GM21515 (cell line): ENCODE results near the gene RSRP1.

Experiments used
- ATAC-seq: cut with Tn5 transposase; IDR thresholded peaks from one replicate; pipeline ENCODE4 v1.9.1; 2021; ENCODE audit not compliant: unreplicated experiment

Gene RSRP1

DNA sequence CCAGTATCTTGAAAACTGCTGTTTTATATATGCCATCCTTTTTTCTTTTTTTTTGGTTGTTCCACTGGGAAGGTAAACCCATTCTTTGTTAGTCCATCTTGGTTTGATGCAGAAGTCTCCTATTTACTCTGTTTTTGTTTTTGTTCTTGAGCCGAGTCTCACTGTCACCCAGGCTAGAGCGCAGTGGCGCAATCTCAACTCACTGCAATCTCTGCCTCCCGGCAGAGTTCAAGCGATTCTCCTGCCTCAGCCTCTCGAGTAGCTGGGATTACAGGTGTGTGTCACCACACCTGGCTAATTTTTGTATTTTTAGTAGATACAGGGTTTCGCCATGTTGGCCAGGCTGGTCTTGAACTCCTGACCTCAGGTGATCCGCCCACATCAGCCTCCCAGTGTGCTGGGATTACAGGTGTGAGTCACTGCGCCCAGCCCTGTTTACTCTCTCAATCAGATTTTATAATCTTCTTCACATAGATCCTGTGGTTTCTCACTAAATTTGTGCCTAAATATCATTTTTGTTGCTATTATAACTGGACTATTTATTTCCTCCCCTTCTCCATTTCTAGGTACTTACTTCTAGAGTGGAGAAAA is 27.5 kb downstream of the RSRP1 start:
- ATAC-seq, result no peak

DNA sequence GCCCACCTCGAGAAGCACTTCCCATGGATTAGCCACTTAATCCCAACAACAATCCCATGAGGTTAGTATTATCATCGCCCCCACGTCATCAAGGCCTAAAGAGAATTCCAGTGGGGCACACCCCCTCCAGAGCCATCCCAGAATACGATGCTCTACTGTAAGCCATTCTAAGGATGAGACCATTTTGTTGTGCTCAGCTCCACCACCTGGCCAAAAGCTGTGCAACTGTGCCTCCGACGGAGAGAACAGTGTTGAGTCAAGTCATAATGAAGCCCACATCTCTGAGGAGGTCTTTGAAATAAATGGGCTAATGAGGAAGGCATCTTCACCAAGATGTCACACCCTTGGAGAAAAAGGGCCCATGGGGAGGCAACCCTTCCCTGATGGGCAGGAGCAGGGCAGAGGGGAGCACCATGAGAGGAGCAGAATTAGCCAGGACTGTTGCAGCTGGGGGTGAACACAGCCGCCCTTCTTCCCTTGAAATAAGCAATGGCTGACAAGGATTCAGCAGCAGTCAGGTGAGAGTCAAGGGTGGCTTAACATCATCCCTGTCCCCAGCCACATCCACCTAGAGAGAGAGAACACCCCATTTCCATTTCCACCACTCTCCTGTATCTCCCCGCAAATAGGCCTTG is 29.5 kb downstream of the RSRP1 start:
- ATAC-seq, result no peak

DNA sequence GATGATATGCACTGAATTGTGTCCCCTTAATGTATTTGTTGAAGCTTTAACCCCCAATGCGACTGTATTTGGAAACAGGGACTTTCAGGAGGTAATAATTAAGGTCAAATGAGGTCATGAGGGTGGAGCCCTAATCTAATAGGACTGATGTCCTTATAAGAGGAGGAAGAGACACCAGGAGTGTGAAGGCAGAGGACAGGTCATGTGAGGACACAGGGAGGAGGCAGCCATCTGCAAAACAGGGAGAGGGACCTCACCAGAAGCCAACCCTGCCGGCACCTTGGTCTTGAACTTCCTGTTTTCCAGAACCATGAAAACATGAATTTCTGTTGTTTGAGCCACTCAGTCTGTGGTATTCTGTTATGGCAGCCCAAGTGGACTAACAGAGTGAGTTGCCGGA is 30.2 kb downstream of the RSRP1 start:
- ATAC-seq, result no peak

DNA sequence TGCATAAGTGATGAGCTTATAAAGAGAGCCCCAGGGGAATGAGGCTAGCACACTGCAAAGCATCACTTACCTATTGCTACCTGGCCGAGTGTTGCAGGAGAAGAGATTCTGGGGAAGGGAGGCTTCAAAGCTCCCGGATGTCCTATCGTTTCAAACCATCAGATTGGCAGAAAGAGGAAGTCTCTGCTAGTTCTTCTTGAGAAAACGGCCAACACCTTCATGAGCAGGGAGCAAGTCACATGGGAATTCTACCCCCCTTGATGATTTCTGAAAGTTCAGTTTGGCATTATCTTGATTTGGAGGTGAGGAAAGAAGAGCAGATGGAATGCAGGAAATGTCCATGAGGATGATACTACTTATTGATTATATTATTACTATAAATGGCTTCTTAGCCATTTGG is 31.1 kb downstream of the RSRP1 start:
- no peak for ATAC-seq

DNA sequence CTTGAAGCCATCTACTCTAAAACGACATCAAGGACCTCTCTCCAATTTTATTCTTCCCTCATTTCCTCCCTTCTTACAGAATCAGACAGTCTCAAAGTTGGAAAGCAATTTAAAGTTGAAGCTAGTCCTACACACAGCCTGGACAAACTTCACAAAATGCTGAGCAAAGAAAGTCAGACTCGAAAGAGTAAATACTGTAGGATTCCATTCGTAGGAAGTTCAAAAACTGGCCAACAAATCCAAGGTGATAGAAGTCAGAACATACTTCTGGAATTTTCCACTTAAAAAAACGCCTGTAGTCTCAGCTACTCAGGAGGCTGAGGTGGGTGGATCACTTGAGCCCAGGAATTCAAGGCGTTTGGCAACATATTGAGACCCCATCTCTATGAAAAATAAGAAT is 34.5 kb downstream of the RSRP1 start:
- no peak for ATAC-seq

DNA sequence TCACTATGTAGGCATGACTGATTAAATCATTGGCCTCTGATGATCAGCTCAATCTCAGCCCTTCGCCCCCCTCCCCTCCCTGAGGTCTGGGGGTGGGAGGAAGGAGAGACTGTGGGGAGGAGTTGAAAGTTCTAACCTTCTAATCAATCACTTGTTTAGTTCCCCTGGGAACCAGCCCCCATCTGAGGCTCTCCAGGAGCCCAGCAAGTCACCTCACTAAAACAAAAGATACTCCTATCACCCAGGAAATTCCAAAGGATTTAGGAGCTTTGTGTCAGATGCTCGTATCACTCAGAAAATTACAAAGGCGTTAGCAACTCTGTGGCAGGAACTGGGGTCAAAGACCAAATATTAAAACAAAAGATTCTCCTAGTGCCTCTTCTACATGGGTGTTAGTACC is 36.5 kb downstream of the RSRP1 start:
- no peak for ATAC-seq

DNA sequence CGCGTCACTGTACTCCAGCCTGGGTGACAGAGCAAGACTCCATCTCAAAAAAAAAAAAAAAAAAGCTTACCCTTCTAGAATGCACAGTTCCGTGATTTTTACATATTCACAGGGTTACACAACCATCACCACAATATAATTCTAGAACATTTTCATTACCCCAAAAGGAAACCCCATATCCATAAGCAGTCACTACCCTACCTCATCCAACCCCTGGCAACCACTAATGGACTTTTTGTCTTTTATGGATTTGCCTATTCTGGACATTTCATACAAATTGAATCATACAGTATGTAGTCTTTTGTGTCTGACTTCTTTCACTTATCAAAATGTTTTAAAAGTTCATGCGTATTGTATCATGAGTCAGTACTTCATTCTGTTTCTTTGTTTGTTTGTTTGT is 37.7 kb downstream of the RSRP1 start:
- ATAC-seq, result no peak

DNA sequence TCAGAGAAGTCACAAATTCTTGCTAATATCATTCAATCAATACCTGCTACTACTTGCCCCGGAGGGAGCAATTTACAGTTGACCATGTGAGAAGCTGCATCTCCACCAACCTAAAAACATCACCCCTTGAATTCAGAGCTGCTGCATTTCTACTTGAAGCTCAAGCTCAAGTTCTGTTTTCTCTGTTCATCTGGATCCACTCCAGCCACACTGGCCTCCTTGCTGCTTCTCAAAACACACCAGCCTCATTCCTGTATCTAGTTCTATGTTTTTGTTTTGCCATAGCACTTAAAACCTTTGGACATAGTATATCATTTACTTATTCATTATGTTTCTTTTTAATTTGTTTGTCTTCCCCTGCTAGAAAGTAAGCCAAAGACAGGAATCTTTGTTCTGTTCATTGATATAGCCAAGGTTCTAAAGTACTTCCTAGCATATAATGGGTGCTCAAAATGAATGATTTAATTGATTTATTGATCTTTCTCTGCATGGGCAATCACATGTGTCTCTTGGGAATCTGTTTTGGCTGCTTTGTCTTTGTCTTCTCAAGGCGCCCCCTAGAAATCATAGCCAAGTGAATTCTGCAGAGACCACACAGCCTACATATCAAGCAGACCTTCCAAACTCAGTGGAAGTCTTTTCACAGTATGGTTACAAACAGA is 38.6 kb downstream of the RSRP1 start:
- no peak for ATAC-seq

DNA sequence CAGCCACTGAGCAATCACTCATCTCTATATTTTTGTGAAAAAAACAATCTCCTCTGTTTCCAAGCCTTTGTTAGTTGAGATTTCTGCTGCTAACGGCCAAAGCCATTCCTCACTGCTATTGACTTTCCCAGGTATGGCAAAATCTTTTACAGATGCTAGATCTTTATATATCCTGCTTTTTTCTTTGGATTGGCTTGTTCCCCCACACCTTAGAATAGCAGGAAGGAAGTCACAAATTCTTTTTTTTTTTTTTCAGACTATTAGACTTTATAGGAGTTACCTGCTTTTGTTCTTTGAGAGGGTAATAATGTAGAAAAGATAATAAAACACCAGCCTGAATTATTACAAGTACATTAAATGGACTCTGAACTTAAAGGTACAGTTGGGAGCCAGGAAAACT is 39.2 kb downstream of the RSRP1 start:
- no peak for ATAC-seq

DNA sequence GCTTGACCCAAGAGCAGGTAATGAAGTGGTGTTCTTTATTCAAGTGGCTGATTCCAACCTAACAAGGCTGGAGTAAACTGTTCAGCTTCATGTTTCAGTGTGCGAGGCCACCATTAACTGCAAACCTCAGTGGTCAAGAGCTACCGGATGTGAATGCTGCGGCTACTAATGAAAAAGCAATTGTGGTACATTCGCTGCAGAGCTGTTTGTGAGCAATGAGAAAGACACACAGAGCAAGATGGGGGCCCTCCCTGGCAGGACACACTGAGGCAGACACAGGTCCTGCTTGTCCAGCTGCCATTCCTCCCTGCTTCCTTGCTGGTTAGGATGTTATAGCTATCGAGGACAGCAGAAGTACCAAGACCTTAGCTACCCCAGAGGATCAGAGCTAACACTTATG is 41.1 kb downstream of the RSRP1 start:
- ATAC-seq, result no peak

DNA sequence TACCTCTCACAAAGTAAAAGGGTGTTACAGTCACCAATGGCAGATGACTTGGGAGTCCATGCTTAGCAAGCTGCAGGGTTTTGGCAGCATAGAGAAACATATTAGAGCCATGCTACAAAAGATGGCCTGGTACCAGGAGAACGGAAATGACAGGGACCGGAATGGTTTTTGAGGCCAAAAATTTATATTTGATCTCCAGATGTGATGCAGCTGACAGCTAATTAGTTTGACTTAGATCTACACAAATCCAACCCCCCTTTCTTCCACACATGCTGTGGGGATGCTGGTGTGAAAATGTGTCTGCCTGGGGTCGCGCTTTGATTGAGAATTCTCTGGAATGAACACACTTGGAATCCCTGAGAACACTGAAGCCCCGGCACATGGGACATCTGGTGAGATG is 41.5 kb downstream of the RSRP1 start:
- no peak for ATAC-seq

DNA sequence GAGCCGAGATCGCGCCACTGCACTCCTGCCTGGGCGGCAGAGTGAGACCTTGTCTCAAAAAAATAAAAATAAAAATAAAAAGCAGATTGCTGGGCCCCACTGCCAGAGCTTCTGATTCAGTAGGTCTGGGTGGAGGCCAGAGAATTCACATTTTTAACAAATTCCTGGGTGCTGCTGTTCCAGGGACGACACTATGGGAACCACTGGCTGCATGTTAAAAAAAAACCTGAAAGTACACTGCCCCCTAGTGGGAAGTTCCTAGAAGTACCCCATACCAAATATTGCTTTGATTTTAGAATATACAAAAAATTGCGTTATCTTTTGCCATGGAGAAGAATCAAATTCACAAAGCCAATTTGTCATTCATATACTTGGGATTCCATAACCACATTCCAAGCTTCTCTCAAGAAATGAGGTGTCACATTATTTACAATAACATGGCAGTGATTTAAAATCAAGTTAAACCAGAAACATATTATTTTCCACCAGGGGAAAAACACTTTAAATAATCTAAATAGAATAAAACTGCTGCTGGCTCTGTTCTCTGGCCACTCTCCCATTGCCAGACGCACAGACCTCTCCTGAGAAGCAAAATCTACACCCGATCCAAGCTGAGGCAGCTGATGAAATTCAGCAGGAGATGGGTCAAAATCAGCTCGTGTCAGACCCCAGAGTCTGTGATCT is 42.3 kb downstream of the RSRP1 start:
- ATAC-seq, result no peak

DNA sequence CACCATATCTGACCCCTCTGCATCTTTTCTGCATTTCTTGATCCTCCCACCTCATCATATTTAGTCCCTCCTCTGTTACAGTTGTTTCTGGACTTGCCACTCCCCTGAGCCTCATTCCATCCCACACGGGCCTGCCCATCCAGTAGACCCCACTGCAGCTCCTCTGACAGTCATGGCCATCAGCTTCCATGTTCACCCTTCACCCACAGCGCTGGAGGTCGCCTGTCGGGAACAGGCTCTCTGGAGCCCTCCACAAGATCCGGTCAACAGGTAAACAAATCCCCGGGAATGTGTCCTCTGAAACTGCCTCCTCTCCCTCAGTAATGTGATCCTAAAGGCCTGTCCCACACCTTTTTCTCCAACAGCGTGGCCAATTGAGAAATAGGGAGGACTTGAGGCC is 46.2 kb downstream of the RSRP1 start:
- no peak for ATAC-seq

DNA sequence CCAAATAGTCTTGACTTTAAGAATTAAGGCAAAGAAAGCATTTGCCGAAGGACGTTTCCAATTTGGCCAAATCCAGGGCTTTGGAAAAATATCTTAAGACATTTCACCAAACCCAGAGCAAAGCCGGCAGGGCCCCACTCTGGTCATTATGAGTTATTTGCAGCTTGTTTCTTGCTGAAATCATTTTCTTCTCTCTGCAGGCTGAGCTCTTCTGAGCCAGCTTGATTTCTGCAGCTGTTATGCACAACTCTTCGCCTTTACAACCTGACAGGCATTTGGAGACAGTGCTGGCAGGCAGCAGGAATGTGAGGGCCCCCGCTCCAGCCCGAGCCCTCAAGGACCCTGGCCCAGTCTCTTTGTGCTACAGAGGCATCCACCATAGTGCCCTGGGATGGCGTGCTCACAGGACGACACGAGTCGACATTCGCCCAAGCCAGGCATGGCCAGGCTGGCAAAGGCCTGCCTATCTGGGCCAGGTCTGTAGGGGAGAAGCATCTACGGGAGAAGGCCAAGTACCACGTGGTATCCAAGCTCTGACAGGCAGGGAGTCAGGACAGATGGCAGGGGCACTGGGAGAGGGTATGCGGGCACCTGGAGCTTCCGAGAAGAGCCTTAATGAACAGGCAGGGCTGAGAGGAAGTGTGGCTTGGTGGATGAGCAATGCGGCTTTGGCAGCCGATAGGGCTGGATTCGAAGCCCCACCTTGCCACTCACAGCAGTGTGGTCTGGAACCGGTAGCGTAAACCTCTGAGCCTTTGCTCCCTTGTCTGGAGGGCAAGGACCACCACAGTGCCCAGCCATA is 47.2 kb downstream of the RSRP1 start:
- ATAC-seq, result no peak

DNA sequence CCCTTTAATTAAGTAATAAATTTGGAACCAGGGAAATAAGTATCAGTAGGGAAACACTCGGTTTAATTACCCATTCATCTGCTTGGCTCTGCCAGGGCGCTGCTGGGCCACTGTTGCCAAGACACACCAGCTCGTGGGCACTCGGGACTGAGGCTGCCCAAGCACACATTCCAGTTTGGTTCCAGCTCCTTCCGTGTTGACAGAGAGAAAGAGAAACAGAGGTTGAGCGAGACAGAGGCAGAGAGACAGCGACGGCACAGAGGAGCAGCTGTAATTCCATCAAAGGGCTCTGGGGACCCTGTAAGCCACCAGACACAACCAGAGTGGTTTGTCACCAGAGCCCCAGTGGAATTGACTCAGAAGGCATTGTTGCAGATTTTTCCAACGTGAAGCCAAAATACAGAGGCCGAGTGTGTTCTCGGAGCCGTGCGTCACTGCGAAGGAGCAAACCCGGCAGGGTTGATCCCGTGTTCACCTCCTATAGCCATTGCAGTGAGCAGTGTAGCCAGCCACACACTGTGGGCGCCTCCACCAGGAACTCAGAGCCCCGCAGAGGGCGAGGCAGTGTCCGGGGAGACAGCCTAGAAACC is 48.5 kb downstream of the RSRP1 start:
- ATAC-seq, result no peak

DNA sequence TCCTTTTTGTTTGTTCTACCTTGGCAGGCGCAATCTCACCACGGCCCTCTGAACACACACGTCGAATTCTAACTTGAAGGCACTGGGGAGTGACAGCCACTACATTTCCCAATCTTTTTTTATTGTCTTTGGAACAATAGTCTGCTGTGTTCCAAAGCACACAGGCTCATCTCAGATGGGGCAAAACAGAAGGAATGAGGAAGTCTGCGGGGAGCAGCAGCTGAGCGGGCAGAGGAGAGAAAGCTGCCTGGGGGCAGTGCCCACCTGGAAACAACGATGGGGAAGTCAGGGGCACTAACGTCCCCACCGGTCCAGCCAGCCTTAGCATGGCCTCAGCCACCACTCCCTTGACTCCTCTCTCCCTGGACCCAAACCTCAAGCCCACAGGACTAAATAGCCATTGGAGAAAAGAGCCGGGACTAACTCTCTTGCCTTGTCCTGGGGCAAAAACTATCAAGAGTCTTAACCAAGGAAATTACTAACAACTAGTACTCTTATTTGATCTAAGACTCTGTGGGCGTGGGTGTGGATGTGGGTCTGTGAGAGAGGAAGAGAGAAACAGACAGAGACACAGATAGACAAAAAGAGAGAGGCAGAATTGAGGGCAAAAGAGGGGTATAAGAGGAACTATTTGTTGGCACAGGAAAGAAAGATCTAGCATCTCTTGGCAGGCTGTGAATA is 49.1 kb downstream of the RSRP1 start:
- ATAC-seq, result no peak

DNA sequence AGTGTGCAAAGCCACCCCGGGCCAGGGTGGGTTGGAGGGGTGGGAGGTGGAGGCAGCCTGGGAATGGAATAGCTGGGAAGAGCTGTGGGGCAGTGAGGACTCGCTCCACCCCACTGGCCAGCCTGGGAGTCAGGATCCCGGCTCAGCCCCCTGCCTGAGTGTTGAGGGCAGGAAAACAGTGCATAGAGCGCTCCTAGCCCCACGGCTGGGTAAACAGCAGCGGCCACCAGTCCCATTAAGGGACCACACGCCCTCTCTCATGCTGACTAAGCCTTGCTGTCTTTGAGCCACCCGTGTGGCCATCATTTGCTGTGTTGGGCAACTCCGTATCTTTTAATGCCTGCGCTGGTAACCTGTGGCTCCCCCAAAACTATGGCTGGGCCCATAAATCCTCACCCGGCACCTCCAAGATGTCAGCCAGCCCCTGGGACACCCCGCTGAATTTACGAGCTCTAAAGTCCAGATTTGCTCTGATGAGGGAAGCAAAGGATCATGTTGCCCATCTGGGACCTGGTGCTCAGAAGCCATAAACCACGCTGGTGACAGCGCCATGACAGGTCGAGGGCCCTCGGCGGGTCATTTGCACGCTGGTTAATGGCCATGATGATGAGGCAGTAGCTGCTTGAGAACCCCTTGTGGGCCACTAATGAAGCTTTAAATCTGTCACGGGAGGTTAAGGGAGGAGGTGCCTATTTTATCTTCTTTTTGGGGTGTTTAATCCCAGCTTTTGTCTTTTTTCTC is 49.8 kb downstream of the RSRP1 start:
- ATAC-seq, result no peak

DNA sequence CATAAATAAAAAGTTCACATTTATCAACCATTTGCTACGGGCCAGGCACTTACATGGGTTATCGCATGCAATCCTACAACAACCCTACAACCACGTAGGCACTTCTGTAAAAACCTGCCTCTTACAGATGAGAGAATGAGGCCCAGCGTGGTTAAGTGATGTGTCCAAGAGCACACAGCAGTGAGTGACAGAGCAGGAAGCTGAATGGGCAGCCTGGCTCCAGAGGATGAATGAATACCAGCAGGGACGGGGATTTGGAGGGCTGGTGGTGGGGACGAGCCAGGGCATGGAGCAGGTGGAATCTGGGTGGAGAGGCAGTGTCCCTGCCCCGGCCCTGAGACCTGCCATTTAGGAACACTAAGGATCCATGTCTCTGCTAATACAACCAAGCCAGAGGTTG is 50.4 kb downstream of the RSRP1 start:
- no peak for ATAC-seq

DNA sequence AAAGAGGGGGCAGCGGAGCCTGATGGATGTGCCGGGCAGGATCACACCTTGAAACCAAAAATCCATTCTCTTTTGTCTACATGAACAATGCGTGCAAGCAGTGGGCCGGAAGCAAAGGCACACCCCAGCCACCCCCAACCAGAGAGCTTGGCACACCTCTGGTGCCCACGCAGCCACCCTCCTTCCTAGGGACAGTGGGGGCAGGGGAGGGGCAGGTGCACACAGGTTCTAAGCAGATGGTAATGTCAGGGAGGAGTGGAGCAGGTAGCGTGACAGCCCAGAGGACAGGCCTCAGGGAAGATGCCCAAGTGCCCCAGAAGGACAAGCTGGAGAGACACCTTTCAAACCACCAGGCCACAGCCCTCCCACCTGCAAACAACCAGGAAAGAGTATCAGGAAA is 51.4 kb downstream of the RSRP1 start:
- no peak for ATAC-seq

DNA sequence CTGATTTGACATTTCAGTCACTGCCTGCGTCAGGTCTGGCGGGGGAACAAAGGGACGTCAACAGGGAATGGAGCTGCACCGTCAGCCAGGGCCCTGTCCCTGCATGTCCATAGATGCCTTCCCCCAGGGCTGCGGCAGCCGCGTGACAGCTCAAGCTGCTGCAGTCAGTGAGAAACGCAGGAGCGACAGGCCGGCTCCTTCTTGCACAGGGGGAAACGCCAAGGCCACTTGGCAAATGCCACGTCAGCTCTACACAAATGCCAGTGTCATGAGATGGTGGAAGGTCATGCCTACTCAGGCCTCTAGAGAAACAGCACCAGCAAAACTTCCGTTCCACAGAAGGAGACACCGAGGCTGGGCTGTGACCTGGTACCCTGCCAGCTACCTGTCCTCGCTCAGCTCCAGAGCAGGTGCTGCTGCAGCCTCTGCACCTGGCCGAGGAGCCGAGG is 52.7 kb downstream of the RSRP1 start:
- ATAC-seq, result no peak
